ENCODE data around the gene GRM1. TPM values are rescaled to one million over a fixed set of nuclear protein-coding genes. Genes with fewer than 3 reads are reported as not detected.

Gene GRM1
- total RNA-seq, 1 donor from 2014 or later: under 0.01 TPM

GRCh38 chr6:146097586-146097985 lies 68.7 kb downstream of the GRM1 start:
- DNase-seq (ENCODE audit: low read depth): no peak
- no peak for TF ChIP-seq CTCF (IDR thresholded peaks at IDR 0.05; ENCODE audit: insufficient read depth, low read length, poor library complexity, severe bottlenecking)
- Histone ChIP-seq H3K36me3 (ENCODE audit: control insufficient read depth, insufficient read depth, low read length) (no peaks in the 10 kb centered on the region), H3K4me3 (ENCODE audit: low read depth, low read length) (no peak overlapping the region), H3K27me3 (ENCODE audit: control insufficient read depth, insufficient read depth, low read length) (no peaks in the 10 kb centered on the region)

GRCh38 chr6:146100776-146101175 lies 71.9 kb downstream of the GRM1 start:
- Histone ChIP-seq H3K36me3 (ENCODE audit: control insufficient read depth, insufficient read depth, low read length) (no peaks in the 10 kb centered on the region), H3K27me3 (ENCODE audit: control insufficient read depth, insufficient read depth, low read length) (no peaks in the 10 kb centered on the region), H3K4me3 (ENCODE audit: low read depth, low read length) (no peak overlapping the region)
- DNase-seq (ENCODE audit: low read depth): no peak
- no peak for TF ChIP-seq CTCF (IDR thresholded peaks at IDR 0.05; ENCODE audit: insufficient read depth, low read length, poor library complexity, severe bottlenecking)

- DNase-seq (ENCODE audit: low read depth): no peak
- TF ChIP-seq CTCF (IDR thresholded peaks at IDR 0.05; ENCODE audit: insufficient read depth, low read length, poor library complexity, severe bottlenecking): no peak
- H3K27me3 ChIP-seq (ENCODE audit: control insufficient read depth, insufficient read depth, low read length): no peaks in the 10 kb centered on the region
- no peaks in the 10 kb centered on the region for H3K36me3 ChIP-seq (ENCODE audit: control insufficient read depth, insufficient read depth, low read length)
- H3K4me3 ChIP-seq (ENCODE audit: low read depth, low read length): no peak overlapping the region
These were observed 74.7 kb downstream of the GRM1 start for GRCh38 chr6:146103416-146104072.

GRCh38 chr6:146106532-146106931 lies 77.7 kb downstream of the GRM1 start:
- Histone ChIP-seq H3K27me3 (ENCODE audit: control insufficient read depth, insufficient read depth, low read length) (no peaks in the 10 kb centered on the region), H3K4me3 (ENCODE audit: low read depth, low read length) (no peak overlapping the region), H3K36me3 (ENCODE audit: control insufficient read depth, insufficient read depth, low read length) (no peaks in the 10 kb centered on the region)
- DNase-seq (ENCODE audit: low read depth): no peak
- no peak for TF ChIP-seq CTCF (IDR thresholded peaks at IDR 0.05; ENCODE audit: insufficient read depth, low read length, poor library complexity, severe bottlenecking)

GRCh38 chr6:146110990-146111389 lies 82.1 kb downstream of the GRM1 start:
- H3K4me3 ChIP-seq (ENCODE audit: low read depth, low read length): no peak overlapping the region
- no peaks in the 10 kb centered on the region for H3K36me3 ChIP-seq (ENCODE audit: control insufficient read depth, insufficient read depth, low read length)
- TF ChIP-seq CTCF (IDR thresholded peaks at IDR 0.05; ENCODE audit: insufficient read depth, low read length, poor library complexity, severe bottlenecking): no peak
- no peak for DNase-seq (ENCODE audit: low read depth)
- no peaks in the 10 kb centered on the region for H3K27me3 ChIP-seq (ENCODE audit: control insufficient read depth, insufficient read depth, low read length)

- H3K36me3 ChIP-seq (ENCODE audit: control insufficient read depth, insufficient read depth, low read length): no peaks in the 10 kb centered on the region
- DNase-seq (ENCODE audit: low read depth): no peak
- no peaks in the 10 kb centered on the region for H3K27me3 ChIP-seq (ENCODE audit: control insufficient read depth, insufficient read depth, low read length)
- no peak overlapping the region for H3K4me3 ChIP-seq (ENCODE audit: low read depth, low read length)
- TF ChIP-seq CTCF (IDR thresholded peaks at IDR 0.05; ENCODE audit: insufficient read depth, low read length, poor library complexity, severe bottlenecking): no peak
These were observed 83.1 kb downstream of the GRM1 start for GRCh38 chr6:146111881-146112450.

All from kidney epithelial cell (primary cell).